Suprapubic skin (tissue), 3 donors: ENCODE data around the gene INSR.

ENCODE experiments used
- EP300 ChIP-seq: sonication (generic); formaldehyde crosslinking; IDR thresholded peaks from one replicate; pipeline ENCODE4 v1.6.1; 2017; ENCODE audit warnings: antibody characterized with exemption
- POLR2A ChIP-seq, 2 donors: fragments of 450-650 bp; IDR thresholded peaks; one replicate each; pipeline ENCODE4 v1.6.1; 2017; ENCODE audit warnings: antibody characterized with exemption in 2 of 2, mild to moderate bottlenecking in 2 of 2, moderate library complexity in 2 of 2
- TF ChIP-seq, protein P1 (sequence below), 2 donors: fragments of 200-600 bp in 1 of 2; fragments of 450-650 bp in 1 of 2; sonication (generic) in 1 of 2; IDR thresholded peaks; one replicate each; pipeline ENCODE4 v1.5.1; 2016 to 2019; ENCODE audit warnings: antibody characterized with exemption in 2 of 2, mild to moderate bottlenecking in 1 of 2, moderate library complexity in 1 of 2

DNA sequence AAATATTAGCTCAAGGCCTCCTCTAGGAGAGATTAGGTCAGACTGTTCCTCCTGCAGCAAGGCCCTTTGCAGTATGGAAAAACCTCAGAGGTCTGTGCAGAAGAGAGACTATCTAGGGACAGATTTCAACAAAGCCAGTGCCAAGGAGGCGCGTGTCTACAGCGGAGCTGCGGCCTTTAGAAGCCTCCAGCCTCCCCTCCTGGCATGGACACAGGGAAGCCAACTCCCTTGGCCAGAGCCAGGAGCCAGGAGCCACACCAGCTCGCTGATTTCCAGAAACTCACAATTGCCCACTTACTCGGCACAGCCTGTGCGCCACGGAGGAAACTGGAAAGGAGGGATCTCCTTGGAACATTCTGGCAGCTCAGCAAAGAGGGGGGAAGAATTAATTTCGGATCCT lies 63.4 kb downstream of the INSR start:
- no peak for TF ChIP-seq EP300
- TF ChIP-seq, protein P1, sequence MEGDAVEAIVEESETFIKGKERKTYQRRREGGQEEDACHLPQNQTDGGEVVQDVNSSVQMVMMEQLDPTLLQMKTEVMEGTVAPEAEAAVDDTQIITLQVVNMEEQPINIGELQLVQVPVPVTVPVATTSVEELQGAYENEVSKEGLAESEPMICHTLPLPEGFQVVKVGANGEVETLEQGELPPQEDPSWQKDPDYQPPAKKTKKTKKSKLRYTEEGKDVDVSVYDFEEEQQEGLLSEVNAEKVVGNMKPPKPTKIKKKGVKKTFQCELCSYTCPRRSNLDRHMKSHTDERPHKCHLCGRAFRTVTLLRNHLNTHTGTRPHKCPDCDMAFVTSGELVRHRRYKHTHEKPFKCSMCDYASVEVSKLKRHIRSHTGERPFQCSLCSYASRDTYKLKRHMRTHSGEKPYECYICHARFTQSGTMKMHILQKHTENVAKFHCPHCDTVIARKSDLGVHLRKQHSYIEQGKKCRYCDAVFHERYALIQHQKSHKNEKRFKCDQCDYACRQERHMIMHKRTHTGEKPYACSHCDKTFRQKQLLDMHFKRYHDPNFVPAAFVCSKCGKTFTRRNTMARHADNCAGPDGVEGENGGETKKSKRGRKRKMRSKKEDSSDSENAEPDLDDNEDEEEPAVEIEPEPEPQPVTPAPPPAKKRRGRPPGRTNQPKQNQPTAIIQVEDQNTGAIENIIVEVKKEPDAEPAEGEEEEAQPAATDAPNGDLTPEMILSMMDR (IDR thresholded peaks at IDR 0.05), result no peak
- TF ChIP-seq POLR2A (IDR thresholded peaks at IDR 0.05), result no peak
